Measurements from ENCODE around the gene VPS26B.
"Not testable (repeated sequence)": the region's sequence is repeated elsewhere in the genome, so short reads cannot be mapped to it uniquely, and the experiment has no call there.

VPS26B gene

GRCh38 chr11:134276396-134277182, 52.1 kb downstream of the VPS26B start:
- no peak overlapping the region for H3K27ac ChIP-seq
- DNase-seq (ENCODE audit: low read depth, low spot score) = no peak

GRCh38 chr11:134277183-134278001, 52.9 kb downstream of the VPS26B start:
- no peak for DNase-seq (ENCODE audit: low read depth, low spot score)
- H3K27ac ChIP-seq = no peak overlapping the region

GRCh38 chr11:134278356-134278755, 53.9 kb downstream of the VPS26B start:
- no peak overlapping the region for H3K27ac ChIP-seq
- no peak for DNase-seq (ENCODE audit: low read depth, low spot score)

GRCh38 chr11:134281635-134282034, 57.2 kb downstream of the VPS26B start:
- DNase-seq (ENCODE audit: low read depth, low spot score); H3K27ac ChIP-seq: not testable (repeated sequence)

GRCh38 chr11:134282121-134283045, 57.9 kb downstream of the VPS26B start:
- no peak for DNase-seq (ENCODE audit: low read depth, low spot score)
- no peak overlapping the region for H3K27ac ChIP-seq

- H3K27ac ChIP-seq = no peak overlapping the region
- no peak for DNase-seq (ENCODE audit: low read depth, low spot score)
Observed at GRCh38 chr11:134283461-134284230, 59.2 kb downstream of the VPS26B start.

GRCh38 chr11:134284349-134284748, 59.9 kb downstream of the VPS26B start:
- DNase-seq (ENCODE audit: low read depth, low spot score); H3K27ac ChIP-seq: not testable (repeated sequence)

GRCh38 chr11:134287561-134287960, 63.1 kb downstream of the VPS26B start:
- no peak for DNase-seq (ENCODE audit: low read depth, low spot score)
- no peak overlapping the region for H3K27ac ChIP-seq

- DNase-seq (ENCODE audit: low read depth, low spot score) = no peak
- H3K27ac ChIP-seq = no peak overlapping the region
Observed at GRCh38 chr11:134288486-134288885, 64.0 kb downstream of the VPS26B start.

- no peak for DNase-seq (ENCODE audit: low read depth, low spot score)
Observed at GRCh38 chr11:134289167-134289566, 64.7 kb downstream of the VPS26B start.

GRCh38 chr11:134289789-134290188, 65.3 kb downstream of the VPS26B start:
- H3K27ac ChIP-seq = no peak overlapping the region
- DNase-seq (ENCODE audit: low read depth, low spot score) = no peak

More at GRCh38 chr11:134289167-134289566, 64.7 kb downstream of the VPS26B start:
- H3K27ac ChIP-seq = no peak overlapping the region

GRCh38 chr11:134290646-134291045, 66.2 kb downstream of the VPS26B start:
- no peak overlapping the region for H3K27ac ChIP-seq
- DNase-seq (ENCODE audit: low read depth, low spot score) = no peak

GRCh38 chr11:134291196-134291595, 66.7 kb downstream of the VPS26B start:
- no peak overlapping the region for H3K27ac ChIP-seq
- no peak for DNase-seq (ENCODE audit: low read depth, low spot score)

GRCh38 chr11:134292661-134293060, 68.2 kb downstream of the VPS26B start:
- no peak for DNase-seq (ENCODE audit: low read depth, low spot score)
- H3K27ac ChIP-seq = no peak overlapping the region

GRCh38 chr11:134293119-134294113, 68.9 kb downstream of the VPS26B start:
- H3K27ac ChIP-seq = no peak overlapping the region
- DNase-seq (ENCODE audit: low read depth, low spot score) = no peak

GRCh38 chr11:134294664-134295063, 70.2 kb downstream of the VPS26B start:
- no peak for DNase-seq (ENCODE audit: low read depth, low spot score)
- H3K27ac ChIP-seq = no peak overlapping the region
